ENCODE measurements around the gene C10orf95. TPM values are rescaled to one million over a fixed set of nuclear protein-coding genes. Genes with fewer than 3 reads are reported as not detected.
A peak's percentile ranks its signal among the peaks of the same experiment; 100 is the strongest.

Gene C10orf95
- total and polyA plus RNA-seq, 2 donors (not counting 1 experiment from before 2014, with no cell fraction given), result 0.32 to 0.63 TPM

- H3K27ac ChIP-seq (ENCODE audit: low read length in 2 of 2), result no peak overlapping the region
- no peak overlapping the region for H3K4me3 ChIP-seq (ENCODE audit: control extremely low read depth in 1 of 5, extremely low read depth in 1 of 5, insufficient read depth in 1 of 5, low read depth in 2 of 5, low read length in 4 of 5)
- Mint-ChIP-seq H3K4me3 (peak overlapping the region; percentile 19), H3K4me1 (peaks cover 37% of the 10 kb centered on the region), H3K27me3 (no peaks in the 10 kb centered on the region), H3K27ac (peak overlapping the region; percentile 7), H3K9me3 (ENCODE audit: insufficient read depth) (no peaks in the 10 kb centered on the region)
- peak overlapping the region; percentile 62 for H3K4me2 ChIP-seq (replicated peaks; ENCODE audit: low read depth, low read length, poor library complexity, severe bottlenecking)
- ChIA-PET CTCF (interaction anchor here (0.6 kb wide), 1 partner anchor 15 kb away, joined by 3 read pairs; the partner anchor contains the start of gene C10orf95), POLR2A (interaction anchor here (0.5 to 2.1 kb wide), 4 partner anchors 41 to 606 kb away, joined by 3 to 12 read pairs (median 5); partner anchors contain the start of gene NFKB2)
- 69% methylated on average over 6 of the region's 6 CpGs for WGBS (ENCODE audit: insufficient coverage)
- DNase-seq (no peak), ATAC-seq (ENCODE audit: low read depth) (no peak)
- H2AFZ ChIP-seq (ENCODE audit: insufficient read depth, low read depth, low read length, poor library complexity, severe bottlenecking), result peak overlapping the region; percentile 89
- H3K27me3 ChIP-seq (replicated peaks in 1 of 4; ENCODE audit: control extremely low read depth in 1 of 4, control insufficient read depth in 3 of 4, insufficient read depth in 4 of 4, low read length in 3 of 4), result no peaks in the 10 kb centered on the region
- no peaks in the 10 kb centered on the region for H3K36me3 ChIP-seq (replicated peaks in 1 of 2; ENCODE audit: control extremely low read depth in 1 of 2, control insufficient read depth in 1 of 2, extremely low read depth in 1 of 2, insufficient read depth in 2 of 2, low read length in 1 of 2)
- H4K20me1 ChIP-seq (ENCODE audit: control insufficient read depth, insufficient read depth, low read length, poor library complexity, severe bottlenecking), result no peaks in the 10 kb centered on the region
- H3K79me2 ChIP-seq (ENCODE audit: control insufficient read depth, insufficient read depth, low read length), result peaks cover 11% of the 10 kb centered on the region
- H3K9me3 ChIP-seq (ENCODE audit: control extremely low read depth in 1 of 3, control insufficient read depth in 2 of 3, insufficient read depth in 1 of 3, low read length in 2 of 3), result no peaks in the 10 kb centered on the region
- intact Hi-C loops (cut with micrococcal nuclease), result no loop called here
- H3K9ac ChIP-seq (ENCODE audit: low read length), result no peak overlapping the region
- peaks cover 26 to 42% of the 10 kb centered on the region in 2 donors for H3K4me1 ChIP-seq (ENCODE audit: control insufficient read depth in 2 of 2, insufficient read depth in 2 of 2, low read length in 2 of 2)
- no peak for TF ChIP-seq CTCF (IDR thresholded peaks at IDR 0.05)
- TF ChIP-seq EZH2 (IDR thresholded peaks at IDR 0.05; ENCODE audit: borderline replicate concordance, insufficient read depth, low read depth, low read length, poor library complexity, severe bottlenecking), result no peak
Measured at GRCh38 chr10:102436312-102436711, 15.0 kb downstream of the C10orf95 start.

- peaks cover 11% of the 10 kb centered on the region for H3K79me2 ChIP-seq (ENCODE audit: control insufficient read depth, insufficient read depth, low read length)
Measured at GRCh38 chr10:102435529-102436233, 15.7 kb downstream of the C10orf95 start.

More at GRCh38 chr10:102435529-102436233, 15.7 kb downstream of the C10orf95 start:
- H3K4me2 ChIP-seq (replicated peaks; ENCODE audit: low read depth, low read length, poor library complexity, severe bottlenecking), result peak overlapping the region; percentile 62
- H4K20me1 ChIP-seq (ENCODE audit: control insufficient read depth, insufficient read depth, low read length, poor library complexity, severe bottlenecking), result no peaks in the 10 kb centered on the region
- CTCF ChIA-PET, result interaction anchor here (0.6 to 1.0 kb wide), 2 partner anchors 16 to 31 kb away, joined by 3 read pairs; partner anchors contain the start of gene C10orf95
- H3K36me3 ChIP-seq (replicated peaks in 1 of 2; ENCODE audit: control extremely low read depth in 1 of 2, control insufficient read depth in 1 of 2, extremely low read depth in 1 of 2, insufficient read depth in 2 of 2, low read length in 1 of 2), result no peaks in the 10 kb centered on the region
- DNase-seq (peak; percentile 23), ATAC-seq (ENCODE audit: low read depth) (no peak)
- 3% methylated on average over 6 of the region's 14 CpGs for WGBS (ENCODE audit: insufficient coverage)
- intact Hi-C loops (cut with micrococcal nuclease), result no loop called here
- H3K9me3 Mint-ChIP-seq (ENCODE audit: insufficient read depth), result no peaks in the 10 kb centered on the region
- H3K27me3 ChIP-seq (replicated peaks in 1 of 4; ENCODE audit: control extremely low read depth in 1 of 4, control insufficient read depth in 3 of 4, insufficient read depth in 4 of 4, low read length in 3 of 4), result no peaks in the 10 kb centered on the region
- H3K27ac ChIP-seq (ENCODE audit: low read length in 2 of 2), result no peak overlapping the region
- peak overlapping the region in 3 of 5 experiments; percentile 30 to 37 (median 33) for H3K4me3 ChIP-seq (ENCODE audit: control extremely low read depth in 1 of 5, extremely low read depth in 1 of 5, insufficient read depth in 1 of 5, low read depth in 2 of 5, low read length in 4 of 5)
- H3K4me1 Mint-ChIP-seq, result peaks cover 37% of the 10 kb centered on the region
- TF ChIP-seq CTCF (IDR thresholded peaks at IDR 0.05) (no peak), EZH2 (IDR thresholded peaks at IDR 0.05; ENCODE audit: borderline replicate concordance, insufficient read depth, low read depth, low read length, poor library complexity, severe bottlenecking) (no peak)
- POLR2A ChIA-PET, result interaction anchor here (0.5 to 2.1 kb wide), 2 partner anchors 40 to 605 kb away, joined by 5 read pairs; partner anchors contain the start of gene NFKB2
- H3K27ac Mint-ChIP-seq, result peak overlapping the region; percentile 56
- H3K4me3 Mint-ChIP-seq, result peak overlapping the region; percentile 53
- H3K4me1 ChIP-seq (ENCODE audit: control insufficient read depth in 2 of 2, insufficient read depth in 2 of 2, low read length in 2 of 2), result peaks cover 26 to 42% of the 10 kb centered on the region in 2 donors
- H2AFZ ChIP-seq (ENCODE audit: insufficient read depth, low read depth, low read length, poor library complexity, severe bottlenecking), result peak overlapping the region; percentile 89
- no peaks in the 10 kb centered on the region for H3K9me3 ChIP-seq (ENCODE audit: control extremely low read depth in 1 of 3, control insufficient read depth in 2 of 3, insufficient read depth in 1 of 3, low read length in 2 of 3)
- no peaks in the 10 kb centered on the region for H3K27me3 Mint-ChIP-seq
- peak overlapping the region; percentile 39 for H3K9ac ChIP-seq (ENCODE audit: low read length)

Measured in B cell (primary cell).